IMR-90 (cell line): ENCODE results near the gene PHF21B. TPM values are rescaled to one million over a fixed set of nuclear protein-coding genes. Genes with fewer than 3 reads are reported as not detected.

Source experiments
- ATAC-seq: fragments of 200-7000 bp; cut with Tn5 transposase; 2 replicates; pipeline ENCODE4 v1.9.1; 2020; ENCODE audit warnings: low read depth, mild to moderate bottlenecking, moderate library complexity
- BruUV-seq: library from RNA; stranded (reverse); fragments of 400-500 nt; replicated peaks from 2 replicates; lab custom pipeline; 2021; lab: Mats Ljungman, UMichigan
- CTCF ChIA-PET: fragments of 300-600 bp; formaldehyde crosslinking; extraction: SDS; loops from one replicate; lab custom pipeline; 2021; ENCODE audit warnings: antibody characterized with exemption; lab: Yijun Ruan, JAX
- POLR2A ChIA-PET: fragments of 300-600 bp; sonication (Branson Sonifier 250); formaldehyde crosslinking; loops from one replicate; lab custom pipeline; 2022; ENCODE audit warnings: antibody characterized with exemption; ENCODE audit not compliant: unreplicated experiment; lab: Charles Lee
- DNase-seq: peaks from one replicate; pipeline ENCODE4 v3.0.0; 2013
- H2AFZ ChIP-seq: replicated peaks from 2 replicates; pipeline ENCODE3; 2013; ENCODE audit warnings: low read length, mild to moderate bottlenecking; ENCODE audit not compliant: poor library complexity
- H2AK5ac ChIP-seq: 2 replicates; pipeline ENCODE4 v1.6.1; 2013; ENCODE audit warnings: low read depth, low read length, inconsistent platforms
- H2AK9ac ChIP-seq: replicated peaks from 2 replicates; pipeline ENCODE3; 2013; ENCODE audit warnings: mild to moderate bottlenecking, low read depth, low read length, moderate library complexity; ENCODE audit not compliant: poor library complexity
- H2BK120ac ChIP-seq: 2 replicates; pipeline ENCODE4 v1.6.1; 2013; ENCODE audit warnings: low read depth, low read length, inconsistent platforms
- H2BK15ac ChIP-seq: 3 replicates; pipeline ENCODE4 v1.6.1; 2013; ENCODE audit warnings: low read depth, low read length, inconsistent platforms
- H2BK20ac ChIP-seq: 2 replicates; pipeline ENCODE4 v1.6.1; 2013; ENCODE audit warnings: low read depth, mild to moderate bottlenecking, inconsistent platforms, low read length, moderate library complexity
- H2BK5ac ChIP-seq: 2 replicates; pipeline ENCODE4 v1.6.1; 2013; ENCODE audit warnings: mild to moderate bottlenecking, low read depth, low read length, inconsistent platforms; ENCODE audit not compliant: poor library complexity, severe bottlenecking
- H3K14ac ChIP-seq: replicated peaks from 2 replicates; pipeline ENCODE4 v1.6.1; 2013; ENCODE audit warnings: low read depth, low read length, inconsistent platforms
- H3K18ac ChIP-seq: 2 replicates; pipeline ENCODE4 v1.6.1; 2013; ENCODE audit warnings: low read depth, low read length, control low read depth
- H3K23ac ChIP-seq: 2 replicates; pipeline ENCODE4 v1.6.1; 2013; ENCODE audit warnings: low read depth, low read length, inconsistent platforms
- H3K27ac ChIP-seq: 2 replicates; pipeline ENCODE4 v1.5.1; 2013; ENCODE audit warnings: mild to moderate bottlenecking, control low read depth, low read length; ENCODE audit not compliant: insufficient read depth
- H3K27me3 ChIP-seq: 2 replicates; pipeline ENCODE4 v1.6.1; 2013; ENCODE audit warnings: low read length; ENCODE audit not compliant: control insufficient read depth, insufficient read depth
- H3K36me3 ChIP-seq: 2 replicates; pipeline ENCODE4 v1.6.1; 2013; ENCODE audit warnings: low read length, mixed read lengths; ENCODE audit not compliant: control insufficient read depth, insufficient read depth
- H3K4ac ChIP-seq: 2 replicates; pipeline ENCODE4 v1.6.1; 2013; ENCODE audit warnings: low read depth, low read length, inconsistent platforms
- H3K4me1 ChIP-seq: 2 replicates; pipeline ENCODE4 v1.6.1; 2013; ENCODE audit warnings: low read length, mixed read lengths; ENCODE audit not compliant: control insufficient read depth, insufficient read depth
- H3K4me2 ChIP-seq: 2 replicates; pipeline ENCODE4 v1.6.1; 2013; ENCODE audit warnings: low read depth, mild to moderate bottlenecking, control low read depth, low read length, moderate library complexity
- H3K4me3 ChIP-seq: 2 replicates; pipeline ENCODE4 v1.5.1; 2013; ENCODE audit warnings: low read depth, mild to moderate bottlenecking, control low read depth, low read length, moderate library complexity; ENCODE audit not compliant: insufficient read depth
- H3K56ac ChIP-seq: 2 replicates; pipeline ENCODE4 v1.6.1; 2013; ENCODE audit warnings: low read length, inconsistent platforms; ENCODE audit not compliant: insufficient read depth; ENCODE audit errors: extremely low read depth
- H3K79me1 ChIP-seq, 2 experiments: 2 replicates each; pipeline ENCODE4 v1.6.1; 2013; ENCODE audit warnings: low read length in 2 of 2, inconsistent platforms in 1 of 2, low read depth in 1 of 2
- H3K9ac ChIP-seq: 2 replicates; pipeline ENCODE4 v1.6.1; 2013; ENCODE audit warnings: low read depth, low read length, control low read depth
- H3K9me1 ChIP-seq: 2 replicates; pipeline ENCODE4 v1.6.1; 2013; ENCODE audit warnings: low read length, inconsistent platforms; ENCODE audit not compliant: insufficient read depth
- H3K9me3 ChIP-seq: 2 replicates; pipeline ENCODE4 v1.6.1; 2013; ENCODE audit warnings: low read length; ENCODE audit not compliant: control insufficient read depth, insufficient read depth
- H4K20me1 ChIP-seq: 2 replicates; pipeline ENCODE4 v1.6.1; 2013; ENCODE audit warnings: low read length, inconsistent platforms; ENCODE audit not compliant: insufficient read depth
- H4K5ac ChIP-seq: 2 replicates; pipeline ENCODE4 v1.6.1; 2013; ENCODE audit warnings: mild to moderate bottlenecking, low read depth, low read length, control low read depth
- H4K8ac ChIP-seq, 2 experiments: 2 replicates each; pipeline ENCODE4 v1.6.1; 2013; ENCODE audit warnings: low read depth in 2 of 2, low read length in 2 of 2, control low read depth in 1 of 2, inconsistent platforms in 1 of 2
- H4K91ac ChIP-seq: 2 replicates; pipeline ENCODE4 v1.6.1; 2013; ENCODE audit warnings: low read depth, low read length, inconsistent platforms; ENCODE audit not compliant: insufficient read depth
- BHLHE40 ChIP-seq: fragments of 150-350 bp; IDR thresholded peaks from 2 replicates; pipeline ENCODE4 v1.6.1; 2016; ENCODE audit warnings: mild to moderate bottlenecking, low read depth, low read length
- CEBPB ChIP-seq: IDR thresholded peaks from 2 replicates; pipeline ENCODE4 v1.6.1; 2012; ENCODE audit warnings: low read depth, low read length, improper control_type of control experiment
- FOS ChIP-seq: fragments of 150-350 bp; IDR thresholded peaks from 2 replicates; pipeline ENCODE4 v1.6.1; 2016; ENCODE audit warnings: low read depth, low read length
- MAFK ChIP-seq: IDR thresholded peaks from 2 replicates; pipeline ENCODE4 v1.6.1; 2012; ENCODE audit warnings: low read depth, low read length, improper control_type of control experiment
- POLR2A ChIP-seq: IDR thresholded peaks from 2 replicates; pipeline ENCODE4 v1.6.1; 2012; ENCODE audit warnings: mild to moderate bottlenecking, low read depth, low read length
- RAD21 ChIP-seq: IDR thresholded peaks from 2 replicates; pipeline ENCODE4 v1.6.1; 2012; ENCODE audit warnings: low read length, improper control_type of control experiment
- RFX5 ChIP-seq: IDR thresholded peaks from 2 replicates; pipeline ENCODE4 v1.8.0; 2012; ENCODE audit warnings: low read depth, mild to moderate bottlenecking, low read length, moderate library complexity
- SMC3 ChIP-seq: fragments of 150-350 bp; IDR thresholded peaks from 2 replicates; pipeline ENCODE4 v1.6.1; 2016; ENCODE audit warnings: low read depth, mild to moderate bottlenecking, antibody characterized with exemption, low read length, moderate library complexity
- WGBS, 2 experiments: methylation state at CpG; one replicate each; pipeline versions ENCODE4 v1.1.5 to v1.1.7; 2013; ENCODE audit warnings: missing lambda C conversion rate in 2 of 2; ENCODE audit not compliant: insufficient read length in 1 of 2; ENCODE audit errors: extremely low coverage in 2 of 2; 5-methylcytosine and 5-hydroxymethylcytosine counted together
- dilution Hi-C: fragments of 300-500 bp; cut with HindIII; formaldehyde crosslinking; loops from one replicate; pipeline ENCODE4 v1.14.3; 2018; ENCODE audit warnings: low sequenced_read_pairs; ENCODE audit not compliant: unreplicated experiment
- in situ Hi-C: fragments of 300-500 bp; cut with MboI; formaldehyde crosslinking; loops from 3 replicates; pipeline ENCODE4 v1.14.3; 2019; ENCODE audit warnings: low sequenced_read_pairs, inconsistent platforms, mixed read lengths
- intact Hi-C: fragments of 100-400 bp; cut with micrococcal nuclease; formaldehyde crosslinking; loops from 2 replicates; pipeline ENCODE4 v1.10.0; 2022
- polyA plus RNA-seq, 3 experiments: library from polyadenylated mRNA; depleted of rRNA; stranded (reverse); fragments of >200 nt; gene quantifications; 2 replicates each; pipeline ENCODE4 v1.2.3, GENCODE V29; 2012; ENCODE audit warnings: low replicate concordance in 1 of 3
- total RNA-seq: library from RNA; depleted of rRNA; stranded (reverse); fragments of >200 nt; gene quantifications from 2 replicates; pipeline ENCODE4 v1.2.3, GENCODE V29; 2012

PHF21B gene
- total and polyA plus RNA-seq, 2 of the 4 experiments (the other 2 are of a cell fraction) = 0.02 TPM; not detected in 1

GRCh38 chr22:44970291-44970690, 39.5 kb downstream of the PHF21B start:
- ATAC-seq (no peak), DNase-seq (no peak)
- in situ Hi-C loops (no loop called here), dilution Hi-C loops (no loop called here), intact Hi-C loops (no loop called here)
- no peak overlapping the region for H4K8ac ChIP-seq
- no peak overlapping the region for H2BK20ac ChIP-seq
- no peak overlapping the region for H2AFZ ChIP-seq
- H3K4me1 ChIP-seq = no peaks in the 10 kb centered on the region
- no peak overlapping the region for H4K5ac ChIP-seq
- H2BK5ac ChIP-seq = no peak overlapping the region
- H3K9me3 ChIP-seq = no peaks in the 10 kb centered on the region
- H3K4me3 ChIP-seq = no peak overlapping the region
- H3K56ac ChIP-seq = no peak overlapping the region
- no peak overlapping the region for H3K23ac ChIP-seq
- H2BK120ac ChIP-seq = no peak overlapping the region
- ChIA-PET CTCF (no interaction called here), POLR2A (no interaction called here)
- no peak overlapping the region for H2AK5ac ChIP-seq
- peaks cover 3% of the 10 kb centered on the region; the same call in 1 of the 2 replicates for H3K9me1 ChIP-seq
- no peak overlapping the region for H3K27ac ChIP-seq
- H2AK9ac ChIP-seq = no peak overlapping the region
- TF ChIP-seq CEBPB (no peak), FOS (no peak), MAFK (no peak), BHLHE40 (no peak), POLR2A (no peak), RAD21 (no peak), SMC3 (no peak), RFX5 (no peak)
- no peak overlapping the region for H4K91ac ChIP-seq
- H3K4me2 ChIP-seq = no peak overlapping the region
- peaks cover 25% of the 10 kb centered on the region for H3K27me3 ChIP-seq
- no peak overlapping the region for H3K18ac ChIP-seq
- no peak overlapping the region for H3K14ac ChIP-seq
- no peak overlapping the region for H2BK15ac ChIP-seq
- 69% methylated on average over 3 of the region's 6 CpGs; no CpG with 5 or more reads in 1 of the 2 experiments for WGBS, 2 experiments
- no peak overlapping the region for H3K4ac ChIP-seq
- BruUV-seq = no TSS peak
- no peaks in the 10 kb centered on the region for H3K36me3 ChIP-seq
- H4K20me1 ChIP-seq = no peaks in the 10 kb centered on the region
- H3K9ac ChIP-seq = no peak overlapping the region
- H3K79me1 ChIP-seq = no peaks in the 10 kb centered on the region
